Upper lobe of left lung (tissue), 6 donors: Measurements from ENCODE around the gene DNAJC18. TPM values are rescaled to one million over a fixed set of nuclear protein-coding genes. Genes with fewer than 3 reads are reported as not detected.

ENCODE experiments used
- ATAC-seq, 2 donors: fragments of 200-7000 bp; cut with Tn5 transposase; one replicate each; pipeline ENCODE4 v1.9.1; 2022; ENCODE audit warnings: mild to moderate bottlenecking in 2 of 2, moderate library complexity in 2 of 2; ENCODE audit not compliant: low FRiP score in 2 of 2
- DNase-seq, 2 donors: peaks; one replicate each; pipeline ENCODE4 v3.0.0-alpha.2; 2019 to 2020
- H3K27ac ChIP-seq, 4 donors: fragments of 200-600 bp; sonication (generic); one replicate each; pipeline ENCODE4 v1.5.1; 2016 to 2019
- H3K27me3 ChIP-seq, 4 donors: fragments of 200-600 bp; sonication (generic); one replicate each; pipeline ENCODE4 v1.5.1; 2017 to 2019
- H3K36me3 ChIP-seq, 4 donors: fragments of 200-600 bp; sonication (generic); one replicate each; pipeline ENCODE4 v1.5.1; 2016 to 2019
- H3K4me1 ChIP-seq, 4 donors: fragments of 200-600 bp; sonication (generic); one replicate each; pipeline ENCODE4 v1.5.1; 2018 to 2019
- H3K4me3 ChIP-seq, 4 donors: fragments of 200-600 bp; sonication (generic); one replicate each; pipeline ENCODE4 v1.5.1; 2017 to 2019; ENCODE audit warnings: mild to moderate bottlenecking in 2 of 4, moderate library complexity in 1 of 4
- H3K9me3 ChIP-seq, 4 donors: fragments of 200-600 bp; sonication (generic); one replicate each; pipeline ENCODE4 v1.5.1; 2018 to 2019
- EP300 ChIP-seq, 4 donors: sonication (generic); formaldehyde crosslinking; IDR thresholded peaks; one replicate each; pipeline ENCODE4 v1.5.1; 2017; ENCODE audit warnings: antibody characterized with exemption in 4 of 4, control low read depth in 2 of 4
- POLR2A ChIP-seq, 4 donors: fragments of 450-650 bp; IDR thresholded peaks; one replicate each; pipeline ENCODE4 v1.5.1; 2016 to 2017; ENCODE audit warnings: antibody characterized with exemption in 4 of 4, mild to moderate bottlenecking in 2 of 4
- POLR2AphosphoS5 ChIP-seq, 2 donors: sonication (generic); formaldehyde crosslinking; IDR thresholded peaks; one replicate each; pipeline ENCODE4 v1.5.1; 2017; ENCODE audit warnings: antibody characterized with exemption in 2 of 2
- WGBS, 2 donors: methylation state at CpG; one replicate each; pipeline ENCODE4 v1.1.5; 2017 to 2018; 5-methylcytosine and 5-hydroxymethylcytosine counted together
- total RNA-seq, 6 donors: library from RNA; depleted of rRNA in 4 of 6; stranded (reverse); fragments of >200 nt in 4 of 6; gene quantifications; one replicate each; pipeline versions ENCODE4 v1.1.0 to v1.2.1, GENCODE V29; 2016 to 2021
- TF ChIP-seq, protein P1 (sequence below), 6 experiments: fragments of 450-650 bp in 4 of 6; fragments of 200-600 bp in 2 of 6; sonication (generic) in 2 of 6; IDR thresholded peaks; one replicate each; pipeline ENCODE4 v1.5.1; 2016 to 2019; ENCODE audit warnings: antibody characterized with exemption in 6 of 6
- donor health status: DM: no; HTN: no; CAD: no; lungs with moderate emphysema.
- donor health status: DM: no; HTN: yes; CAD: no; lungs with severe emphysema.

DNAJC18 gene
- total RNA-seq, 6 donors from 2014 or later, result 1.0 to 11.6 (median 6.3) TPM

DNA sequence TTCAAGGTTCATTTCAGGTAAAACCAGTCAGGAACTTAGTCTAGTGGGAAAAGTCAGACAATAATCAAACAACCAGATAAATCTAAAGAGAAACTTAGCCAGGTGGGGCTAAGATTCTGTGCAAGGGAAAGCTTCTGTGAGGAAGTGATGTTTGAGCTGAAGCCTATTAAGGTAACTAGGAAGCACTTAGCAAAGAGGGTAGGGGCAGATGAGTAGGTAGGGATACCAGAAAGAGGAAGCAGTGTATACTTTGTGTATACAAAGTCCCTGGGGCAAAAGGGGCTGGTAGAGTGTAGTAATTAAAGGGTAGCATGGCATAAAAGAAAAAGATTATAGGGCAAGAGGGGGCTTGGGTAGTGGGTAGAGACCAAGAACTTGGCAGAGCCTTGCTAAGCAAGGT is 31.8 kb downstream of the DNAJC18 start:
- Histone ChIP-seq H3K27ac (no peak overlapping the region), H3K4me1 (peaks cover 13 to 17% (median 15%) of the 10 kb centered on the region in 4 donors), H3K36me3 (peaks cover 0 to 10% (median 2%) of the 10 kb centered on the region in 4 donors), H3K27me3 (no peaks in the 10 kb centered on the region), H3K4me3 (no peak overlapping the region), H3K9me3 (no peaks in the 10 kb centered on the region)
- no peak for ATAC-seq
- no peak for DNase-seq
- TF ChIP-seq POLR2A (IDR thresholded peaks at IDR 0.05), result no peak
- TF ChIP-seq, protein P1, sequence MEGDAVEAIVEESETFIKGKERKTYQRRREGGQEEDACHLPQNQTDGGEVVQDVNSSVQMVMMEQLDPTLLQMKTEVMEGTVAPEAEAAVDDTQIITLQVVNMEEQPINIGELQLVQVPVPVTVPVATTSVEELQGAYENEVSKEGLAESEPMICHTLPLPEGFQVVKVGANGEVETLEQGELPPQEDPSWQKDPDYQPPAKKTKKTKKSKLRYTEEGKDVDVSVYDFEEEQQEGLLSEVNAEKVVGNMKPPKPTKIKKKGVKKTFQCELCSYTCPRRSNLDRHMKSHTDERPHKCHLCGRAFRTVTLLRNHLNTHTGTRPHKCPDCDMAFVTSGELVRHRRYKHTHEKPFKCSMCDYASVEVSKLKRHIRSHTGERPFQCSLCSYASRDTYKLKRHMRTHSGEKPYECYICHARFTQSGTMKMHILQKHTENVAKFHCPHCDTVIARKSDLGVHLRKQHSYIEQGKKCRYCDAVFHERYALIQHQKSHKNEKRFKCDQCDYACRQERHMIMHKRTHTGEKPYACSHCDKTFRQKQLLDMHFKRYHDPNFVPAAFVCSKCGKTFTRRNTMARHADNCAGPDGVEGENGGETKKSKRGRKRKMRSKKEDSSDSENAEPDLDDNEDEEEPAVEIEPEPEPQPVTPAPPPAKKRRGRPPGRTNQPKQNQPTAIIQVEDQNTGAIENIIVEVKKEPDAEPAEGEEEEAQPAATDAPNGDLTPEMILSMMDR (IDR thresholded peaks at IDR 0.05), result no peak
- TF ChIP-seq EP300 (IDR thresholded peaks at IDR 0.05), result no peak
- no peak for TF ChIP-seq POLR2AphosphoS5 (IDR thresholded peaks at IDR 0.05)

DNA sequence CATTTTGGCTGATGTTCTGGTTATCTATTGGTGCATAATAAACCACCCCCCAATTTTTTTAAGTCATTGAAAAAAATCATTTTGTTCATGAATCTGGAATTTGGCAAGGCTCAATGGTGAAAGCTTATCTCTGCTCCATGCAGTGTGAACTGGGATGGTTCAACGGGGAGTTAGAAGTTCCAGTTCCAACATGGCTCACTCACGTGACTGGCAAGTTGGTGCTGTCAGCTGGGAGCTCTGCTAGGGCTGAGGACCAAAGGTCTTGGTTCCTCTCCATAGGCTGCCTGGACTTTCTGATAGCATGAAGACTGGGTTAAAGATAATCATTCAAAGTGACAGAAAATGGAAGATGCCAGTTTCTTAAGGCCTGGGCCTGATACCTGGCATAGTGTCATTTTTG is 32.4 kb downstream of the DNAJC18 start:
- H3K27me3 ChIP-seq, result no peaks in the 10 kb centered on the region
- no peak overlapping the region for H3K4me3 ChIP-seq
- no peaks in the 10 kb centered on the region for H3K9me3 ChIP-seq
- no peak overlapping the region for H3K27ac ChIP-seq
- H3K4me1 ChIP-seq, result peaks cover 13 to 18% (median 15%) of the 10 kb centered on the region in 4 donors
- WGBS, 2 donors, result 72 to 97% methylated on average over 2 of the region's 2 CpGs
- ATAC-seq (no peak), DNase-seq (no peak)
- TF ChIP-seq POLR2A (IDR thresholded peaks at IDR 0.05), result no peak
- TF ChIP-seq EP300 (IDR thresholded peaks at IDR 0.05), result no peak
- TF ChIP-seq POLR2AphosphoS5 (IDR thresholded peaks at IDR 0.05), result no peak
- TF ChIP-seq, protein P1 (IDR thresholded peaks at IDR 0.05), result no peak
- H3K36me3 ChIP-seq, result peaks cover 0 to 5% (median 0%) of the 10 kb centered on the region in 4 donors

DNA sequence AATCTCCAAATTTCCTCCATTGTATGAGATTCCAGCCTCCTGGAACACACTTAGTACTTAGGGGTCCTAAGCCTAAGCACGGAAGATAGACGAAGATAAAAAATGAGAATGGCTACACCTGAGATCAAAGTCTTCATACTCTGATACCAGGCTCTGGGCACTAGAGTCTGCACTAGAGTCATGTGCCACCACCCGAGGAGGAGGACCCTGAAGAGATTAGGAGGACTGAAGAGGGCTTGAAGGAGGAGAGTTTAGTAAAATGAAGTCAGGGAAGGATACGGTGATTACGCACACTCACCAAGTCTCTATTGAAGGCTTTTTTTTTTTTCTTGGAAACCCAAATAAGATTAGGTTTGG is 34.9 kb downstream of the DNAJC18 start:
- TF ChIP-seq, protein P1 (IDR thresholded peaks at IDR 0.05), result no peak
- TF ChIP-seq POLR2A (IDR thresholded peaks at IDR 0.05), result no peak
- no peak for DNase-seq
- H3K27me3 ChIP-seq, result no peaks in the 10 kb centered on the region
- H3K9me3 ChIP-seq, result no peaks in the 10 kb centered on the region
- peak overlapping the region; percentile 86 to 95 (median 89) for H3K27ac ChIP-seq
- H3K36me3 ChIP-seq, result no peaks in the 10 kb centered on the region
- ATAC-seq, result no peak
- H3K4me1 ChIP-seq, result peaks cover 13 to 18% (median 15%) of the 10 kb centered on the region in 4 donors
- H3K4me3 ChIP-seq, result peak overlapping the region in 3 of 4 donors; percentile 51 to 62 (median 61)
- WGBS, 2 donors, result 54 to 55% methylated on average over 5 of the region's 5 CpGs

DNA sequence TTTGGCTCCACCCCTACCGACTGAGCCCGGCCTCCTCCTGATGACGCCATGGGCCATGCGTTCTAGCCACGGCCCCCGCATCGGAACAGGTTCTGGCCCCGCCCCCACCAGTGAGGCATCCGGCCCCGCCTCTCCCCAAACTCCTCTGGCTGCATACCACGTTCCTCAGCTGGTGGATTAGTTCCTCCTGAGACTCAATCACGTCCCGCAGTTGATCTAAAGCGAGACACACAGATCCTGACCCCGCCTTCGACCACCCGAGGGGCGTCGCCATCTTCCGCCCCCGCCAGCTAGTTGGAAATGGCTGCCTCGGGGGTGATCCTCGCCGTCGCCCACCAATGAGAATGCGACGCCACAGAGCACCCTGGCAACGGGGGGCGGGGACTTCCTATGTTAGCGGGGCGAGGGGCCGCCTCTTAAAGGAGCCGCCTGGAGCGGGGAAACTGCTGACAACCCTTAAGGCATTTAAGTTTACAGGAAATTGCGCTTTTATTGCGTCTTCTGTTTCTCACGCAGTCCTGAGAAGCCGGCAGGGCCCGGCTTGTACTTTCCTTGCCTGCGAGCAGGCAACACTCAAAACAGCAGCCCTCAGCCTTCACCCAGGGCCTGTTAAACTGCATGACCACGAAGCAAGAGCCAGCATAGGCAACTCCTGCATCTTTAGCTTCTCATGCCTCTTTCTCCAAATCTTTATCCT is 35.4 kb downstream of the DNAJC18 start, which contains the start of gene SPATA24:
Gene SPATA24 (minus strand): TSS at position 303 of the 697 bp plus-strand sequence. CDS start 29 bp downstream, at position 274.
- 0 to 1% methylated on average over 20 to 41 of the region's 41 CpGs for WGBS, 2 donors
- TF ChIP-seq EP300 (IDR thresholded peaks at IDR 0.05), result no peak
- TF ChIP-seq POLR2AphosphoS5 (IDR thresholded peaks at IDR 0.05), result peak; percentile 43 to 71
- TF ChIP-seq POLR2A (IDR thresholded peaks at IDR 0.05), result peak in 1 of 4 donors; percentile 51
- TF ChIP-seq, protein P1 (IDR thresholded peaks at IDR 0.05), result peak in 1 of 6 experiments; percentile 7
- Histone ChIP-seq H3K9me3 (no peaks in the 10 kb centered on the region), H3K27ac (peak within 1 kb of the TSS; percentile 86 to 95 (median 89)), H3K27me3 (no peaks in the 10 kb centered on the region), H3K4me3 (peak within 1 kb of the TSS; percentile 25 to 62 (median 56)), H3K36me3 (no peaks in the 10 kb centered on the region), H3K4me1 (peaks cover 13 to 18% (median 15%) of the 10 kb centered on the region in 4 donors)
- ATAC-seq, result peak; percentile 96 to 98
- peak; percentile 97 to 99 for DNase-seq

DNA sequence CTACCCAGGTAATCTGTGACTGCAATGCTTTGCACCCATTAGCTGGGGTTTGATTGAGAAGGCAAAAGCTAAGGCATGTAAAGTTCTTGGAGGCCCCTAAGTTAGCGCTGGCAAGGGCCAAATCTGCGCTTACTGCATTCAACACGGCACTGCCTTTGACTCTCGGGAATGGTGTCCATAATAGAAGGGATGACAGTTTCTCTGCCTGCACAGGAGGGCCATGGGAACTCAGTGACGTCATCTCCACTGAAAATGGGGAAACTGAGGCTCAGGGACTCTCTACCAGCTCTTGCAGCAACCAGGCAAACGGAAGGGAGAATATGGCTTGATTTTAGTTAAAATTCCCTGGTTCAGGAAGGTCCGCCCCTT is 35.9 kb downstream of the DNAJC18 start:
- no peaks in the 10 kb centered on the region for H3K9me3 ChIP-seq
- TF ChIP-seq POLR2AphosphoS5 (IDR thresholded peaks at IDR 0.05), result no peak
- TF ChIP-seq, protein P1 (IDR thresholded peaks at IDR 0.05), result no peak
- TF ChIP-seq EP300 (IDR thresholded peaks at IDR 0.05), result no peak
- TF ChIP-seq POLR2A (IDR thresholded peaks at IDR 0.05), result no peak
- WGBS, 2 donors, result 22% methylated on average over 7 of the region's 7 CpGs
- no peaks in the 10 kb centered on the region for H3K27me3 ChIP-seq
- DNase-seq (no peak), ATAC-seq (no peak)
- H3K4me3 ChIP-seq, result peak overlapping the region; percentile 18 to 62 (median 56)
- H3K36me3 ChIP-seq, result no peaks in the 10 kb centered on the region
- peaks cover 13 to 18% (median 15%) of the 10 kb centered on the region in 4 donors for H3K4me1 ChIP-seq
- H3K27ac ChIP-seq, result peak overlapping the region; percentile 86 to 95 (median 89)
